ENCODE data around the gene DUOXA1.
A peak's percentile ranks its signal among the peaks of the same experiment; 100 is the strongest.

DUOXA1 gene

GRCh38 chr15:45129651-45130129, at the start of gene DUOXA1, which contains the start of gene DUOX1:
Gene DUOXA1 (minus strand): TSS chr15:45129879. CDS start chr15:45123014, 6,865 bp downstream.
Gene DUOX1 (plus strand): TSS chr15:45129994. CDS start chr15:45131967, 1,973 bp downstream.
- TF ChIP-seq CTCF (IDR thresholded peaks at IDR 0.05; ENCODE audit: low read depth, low read length): no peak
- Histone ChIP-seq H3K4me3 (ENCODE audit: low read depth, low read length) (no peak within 1 kb of the TSS), H3K27me3 (ENCODE audit: insufficient read depth, low read depth, severe bottlenecking) (no peaks in the 10 kb centered on the region), H3K36me3 (no peaks in the 10 kb centered on the region), H3K9me3 (ENCODE audit: severe bottlenecking) (no peaks in the 10 kb centered on the region), H3K27ac (no peak within 1 kb of the TSS)
- DNase-seq: no peak

GRCh38 chr15:45177285-45177684, 47.6 kb upstream of the DUOXA1 start:
- H3K9me3 ChIP-seq (ENCODE audit: severe bottlenecking): no peaks in the 10 kb centered on the region
- H3K27ac ChIP-seq: no peak overlapping the region
- H3K4me3 ChIP-seq (ENCODE audit: low read depth, low read length): no peak overlapping the region
- DNase-seq: no peak
- TF ChIP-seq CTCF (IDR thresholded peaks at IDR 0.05; ENCODE audit: low read depth, low read length): no peak
- H3K27me3 ChIP-seq (ENCODE audit: insufficient read depth, low read depth, severe bottlenecking): no peaks in the 10 kb centered on the region
- peaks cover 86% of the 10 kb centered on the region for H3K36me3 ChIP-seq

- TF ChIP-seq CTCF (IDR thresholded peaks at IDR 0.05; ENCODE audit: low read depth, low read length): no peak
- no peak overlapping the region for H3K4me3 ChIP-seq (ENCODE audit: low read depth, low read length)
- no peak for DNase-seq
- H3K27ac ChIP-seq: no peak overlapping the region
- H3K9me3 ChIP-seq (ENCODE audit: severe bottlenecking): no peaks in the 10 kb centered on the region
- no peaks in the 10 kb centered on the region for H3K27me3 ChIP-seq (ENCODE audit: insufficient read depth, low read depth, severe bottlenecking)
- peaks cover 83% of the 10 kb centered on the region for H3K36me3 ChIP-seq
Measured at GRCh38 chr15:45174577-45174976, 44.9 kb upstream of the DUOXA1 start.

GRCh38 chr15:45174069-45174468, 44.4 kb upstream of the DUOXA1 start:
- no peak overlapping the region for H3K4me3 ChIP-seq (ENCODE audit: low read depth, low read length)
- no peak for DNase-seq
- TF ChIP-seq CTCF (IDR thresholded peaks at IDR 0.05; ENCODE audit: low read depth, low read length): no peak
- no peaks in the 10 kb centered on the region for H3K9me3 ChIP-seq (ENCODE audit: severe bottlenecking)
- H3K27ac ChIP-seq: peak overlapping the region; percentile 49; the same call in 1 of the 2 replicates
- H3K27me3 ChIP-seq (ENCODE audit: insufficient read depth, low read depth, severe bottlenecking): no peaks in the 10 kb centered on the region
- H3K36me3 ChIP-seq: peaks cover 79% of the 10 kb centered on the region

- H3K4me3 ChIP-seq (ENCODE audit: low read depth, low read length): no peak overlapping the region
- H3K9me3 ChIP-seq (ENCODE audit: severe bottlenecking): no peaks in the 10 kb centered on the region
- no peak for DNase-seq
- no peak overlapping the region; the same call in 1 of the 2 replicates for H3K27ac ChIP-seq
- no peak for TF ChIP-seq CTCF (IDR thresholded peaks at IDR 0.05; ENCODE audit: low read depth, low read length)
- H3K27me3 ChIP-seq (ENCODE audit: insufficient read depth, low read depth, severe bottlenecking): no peaks in the 10 kb centered on the region
- peaks cover 73% of the 10 kb centered on the region for H3K36me3 ChIP-seq
Measured at GRCh38 chr15:45171912-45172311, 42.2 kb upstream of the DUOXA1 start.
